NCI-H526 treated with DMSO at 0.1 percent for 48 hours (cell line): ENCODE results near the gene CHTF18.

Source experiments
- DNase-seq: peaks from one replicate; lab custom pipeline; 2025; lab: John Stamatoyannopoulos, UW

The CHTF18 gene

DNA sequence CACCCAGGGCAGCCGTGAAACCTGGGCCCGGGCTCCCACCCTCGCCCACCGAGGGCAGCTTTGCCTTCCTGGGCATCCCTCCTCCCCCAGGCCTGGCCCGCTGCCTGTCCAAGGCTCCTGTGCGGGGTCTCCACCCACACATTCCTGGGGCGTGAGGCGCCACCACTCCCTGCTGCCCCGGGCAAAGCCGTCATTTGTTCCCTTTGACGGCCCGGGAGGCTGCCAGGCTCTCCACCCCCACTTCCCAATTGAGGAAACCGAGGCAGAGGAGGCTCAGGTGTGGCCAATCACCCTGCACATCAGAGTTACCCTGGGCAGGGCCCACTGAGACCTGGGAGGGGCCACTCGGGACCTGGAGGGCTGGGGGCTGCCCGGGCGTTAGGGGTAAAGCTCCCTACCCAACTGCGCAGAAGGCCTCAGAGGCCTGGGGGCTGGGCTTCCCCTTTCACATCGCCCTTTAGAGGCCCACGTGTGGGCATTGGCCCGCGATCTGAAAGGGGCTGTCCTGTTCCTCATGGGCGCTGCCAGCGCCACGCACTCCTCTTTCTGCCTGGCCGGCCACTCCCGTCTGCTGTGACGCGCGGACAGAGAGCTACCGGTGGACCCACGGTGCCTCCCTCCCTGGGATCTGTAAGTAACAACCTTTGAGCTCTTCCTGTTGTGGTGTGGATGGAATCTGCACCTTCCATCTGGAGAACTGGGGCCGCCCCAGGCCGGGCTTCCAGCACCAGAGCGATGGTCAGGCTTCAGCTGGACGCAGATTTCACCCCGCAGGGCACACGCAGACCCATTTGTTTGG lies 27.7 kb upstream of the CHTF18 start, which contains the start of gene MSLN:
Gene MSLN, plus strand, starts transcription at position 190 of the 799 bp plus-strand sequence. CDS start 1,947 bp downstream, outside the sequence.
- no peak for DNase-seq

DNA sequence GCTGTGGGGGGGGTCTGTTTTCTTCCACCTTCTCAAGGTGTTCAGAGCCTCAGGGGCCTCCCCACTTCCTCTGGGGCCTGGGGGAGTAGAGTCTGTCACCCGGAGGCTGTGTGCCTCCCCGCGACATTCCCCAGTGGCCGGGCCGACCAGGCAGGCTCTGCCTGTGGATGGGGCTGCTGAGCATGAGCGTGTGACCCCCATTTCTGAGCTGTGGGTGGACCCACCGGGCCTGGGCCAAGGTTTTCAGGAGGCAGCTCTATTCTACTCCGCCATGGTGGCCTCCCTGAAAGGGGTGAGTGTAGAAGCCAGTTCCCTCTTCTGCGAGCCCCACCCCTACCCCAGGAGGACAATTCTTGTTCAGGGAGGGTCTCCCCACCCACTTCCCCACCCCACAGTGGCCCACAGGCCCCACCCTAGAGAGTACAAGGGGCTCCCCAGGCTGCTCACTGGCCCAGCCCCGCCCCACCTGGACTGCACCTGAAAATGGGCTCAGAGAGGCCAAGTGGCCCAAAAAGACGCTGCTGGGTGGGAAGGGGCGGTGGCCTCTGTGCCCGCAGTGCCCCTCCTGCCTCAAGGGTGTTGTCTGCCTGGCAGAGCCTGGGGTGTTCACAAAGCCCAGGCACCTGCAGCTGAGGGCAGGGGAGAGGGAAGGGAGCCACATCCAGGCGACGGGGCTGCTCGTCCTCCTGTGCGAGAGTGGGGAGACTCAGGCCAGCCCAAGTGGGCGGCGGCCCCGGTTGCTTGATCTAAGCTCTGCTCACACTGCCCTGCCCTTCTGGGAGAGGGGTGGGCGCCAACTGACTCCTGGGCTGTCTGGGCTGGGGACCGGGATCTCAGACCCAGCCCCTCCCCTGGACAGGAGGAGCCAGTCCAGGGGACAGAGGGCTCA lies 26.6 kb upstream of the CHTF18 start:
- DNase-seq = no peak

DNA sequence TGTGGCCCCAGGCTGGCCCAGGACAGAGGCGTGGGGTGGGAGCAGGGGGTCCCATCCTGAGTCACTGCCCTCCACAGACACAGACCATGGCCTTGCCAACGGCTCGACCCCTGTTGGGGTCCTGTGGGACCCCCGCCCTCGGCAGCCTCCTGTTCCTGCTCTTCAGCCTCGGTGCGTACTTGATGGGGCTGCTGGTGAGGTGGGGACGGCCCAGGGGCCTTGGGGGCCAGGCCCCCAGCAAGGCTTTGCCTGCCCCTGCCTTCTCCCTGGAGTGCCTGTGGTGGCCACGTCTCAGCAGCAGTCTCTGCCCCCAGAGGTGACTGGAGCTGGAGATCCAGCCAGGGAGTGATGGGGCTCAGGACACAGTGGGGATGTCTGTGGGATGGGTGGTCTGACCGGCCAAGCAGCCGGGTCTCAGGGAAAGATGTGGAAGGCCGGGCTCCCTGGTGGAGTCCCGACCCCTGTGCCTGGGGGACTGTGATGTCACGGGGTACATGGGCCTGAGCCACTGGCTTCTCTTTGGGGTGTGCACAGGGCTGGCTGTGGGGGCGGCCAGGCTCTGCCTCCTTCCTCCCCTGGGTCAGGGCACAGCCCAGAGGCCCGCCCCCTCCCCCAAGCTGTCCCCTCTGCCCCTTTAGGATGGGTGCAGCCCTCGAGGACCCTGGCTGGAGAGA lies 25.7 kb upstream of the CHTF18 start:
- no peak for DNase-seq

DNA sequence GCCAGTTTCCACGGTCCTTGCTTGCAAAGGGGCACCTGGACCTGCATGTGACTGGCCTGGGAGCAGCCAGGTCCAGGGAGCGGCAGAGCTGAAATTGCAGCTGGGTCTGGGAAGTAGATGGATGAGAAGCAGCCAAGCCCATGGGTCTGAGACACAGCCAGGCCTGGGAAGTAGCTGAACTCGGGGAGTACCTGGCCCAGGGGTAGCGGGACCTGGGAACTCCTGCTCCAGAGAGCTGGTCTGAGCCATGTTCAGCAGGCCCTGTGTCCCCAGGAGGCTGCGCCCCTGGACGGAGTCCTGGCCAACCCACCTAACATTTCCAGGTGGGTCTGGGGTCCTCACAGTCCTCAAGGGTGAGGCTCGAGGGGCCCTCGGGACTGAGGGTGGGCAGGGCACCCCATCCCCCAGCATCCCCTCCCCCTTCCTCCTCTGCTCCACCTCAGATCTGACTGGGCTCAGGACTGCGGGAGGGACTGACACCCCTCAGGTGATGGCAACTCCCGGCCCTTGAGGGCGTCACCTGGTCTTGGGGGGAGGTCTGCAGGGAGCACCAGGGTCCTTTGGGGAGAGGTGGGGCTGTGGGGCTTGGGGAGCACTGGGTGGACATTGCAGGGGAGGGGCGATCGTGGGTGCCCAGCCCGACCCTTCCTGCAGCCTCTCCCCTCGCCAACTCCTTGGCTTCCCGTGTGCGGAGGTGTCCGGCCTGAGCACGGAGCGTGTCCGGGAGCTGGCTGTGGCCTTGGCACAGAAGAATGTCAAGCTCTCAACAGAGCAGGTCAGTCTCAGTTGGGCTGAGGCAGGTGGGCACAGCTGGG lies 24.8 kb upstream of the CHTF18 start:
- no peak for DNase-seq

DNA sequence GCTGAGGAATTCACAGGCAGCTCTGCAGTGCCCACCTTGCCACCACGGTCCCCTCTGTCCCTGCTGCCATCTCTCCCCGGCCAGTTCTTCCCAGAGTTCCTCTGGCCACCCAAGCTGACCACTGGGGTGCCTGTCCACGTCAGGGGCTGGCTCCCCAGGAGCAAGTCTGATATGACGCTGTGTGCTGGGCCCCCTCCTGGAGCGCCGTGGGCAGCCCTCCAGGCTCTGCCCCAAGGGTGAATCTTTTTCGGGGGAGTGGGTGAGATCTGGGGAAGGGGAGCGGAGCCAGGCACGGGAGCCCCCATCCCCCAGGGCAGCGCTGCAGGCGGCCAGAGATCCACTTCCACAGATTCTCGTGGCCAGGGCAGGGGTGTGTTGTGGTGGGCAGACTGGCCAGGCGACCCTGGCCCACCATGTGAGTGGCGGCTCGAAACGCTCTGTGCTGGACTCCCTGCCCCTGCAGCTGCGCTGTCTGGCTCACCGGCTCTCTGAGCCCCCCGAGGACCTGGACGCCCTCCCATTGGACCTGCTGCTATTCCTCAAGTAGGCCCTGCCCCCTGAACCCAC lies 24.2 kb upstream of the CHTF18 start:
- DNase-seq = no peak

DNA sequence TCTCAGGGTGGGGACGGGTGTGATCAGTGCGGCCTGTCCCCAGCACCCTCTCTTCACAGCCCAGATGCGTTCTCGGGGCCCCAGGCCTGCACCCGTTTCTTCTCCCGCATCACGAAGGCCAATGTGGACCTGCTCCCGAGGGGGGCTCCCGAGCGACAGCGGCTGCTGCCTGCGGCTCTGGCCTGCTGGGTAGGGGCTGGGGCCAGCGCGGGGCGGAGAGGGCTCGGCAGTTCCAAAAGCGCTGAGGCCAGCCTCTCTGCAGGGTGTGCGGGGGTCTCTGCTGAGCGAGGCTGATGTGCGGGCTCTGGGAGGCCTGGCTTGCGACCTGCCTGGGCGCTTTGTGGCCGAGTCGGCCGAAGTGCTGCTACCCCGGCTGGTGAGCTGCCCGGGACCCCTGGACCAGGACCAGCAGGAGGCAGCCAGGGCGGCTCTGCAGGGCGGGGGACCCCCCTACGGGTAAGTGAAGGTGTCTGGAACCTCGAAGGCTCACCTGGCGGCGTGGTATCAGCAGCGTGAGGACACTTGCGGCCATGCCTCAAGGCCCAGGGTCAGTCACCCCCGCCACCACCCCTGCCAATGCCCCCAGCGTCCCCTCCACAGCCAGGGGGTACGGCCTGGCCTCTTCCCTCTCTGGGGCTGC lies 23.5 kb upstream of the CHTF18 start:
- no peak for DNase-seq

DNA sequence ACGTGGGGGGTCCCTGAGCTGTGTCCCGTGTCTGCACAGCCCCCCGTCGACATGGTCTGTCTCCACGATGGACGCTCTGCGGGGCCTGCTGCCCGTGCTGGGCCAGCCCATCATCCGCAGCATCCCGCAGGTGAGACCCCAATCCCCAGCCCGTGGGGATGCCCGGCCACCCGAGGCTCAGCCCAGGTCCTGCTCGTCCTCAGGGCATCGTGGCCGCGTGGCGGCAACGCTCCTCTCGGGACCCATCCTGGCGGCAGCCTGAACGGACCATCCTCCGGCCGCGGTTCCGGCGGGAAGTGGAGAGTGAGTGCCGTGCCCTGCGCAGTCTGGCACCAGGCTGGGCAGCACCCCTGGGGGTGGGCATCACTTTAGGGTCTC lies 22.9 kb upstream of the CHTF18 start:
- no peak for DNase-seq

DNA sequence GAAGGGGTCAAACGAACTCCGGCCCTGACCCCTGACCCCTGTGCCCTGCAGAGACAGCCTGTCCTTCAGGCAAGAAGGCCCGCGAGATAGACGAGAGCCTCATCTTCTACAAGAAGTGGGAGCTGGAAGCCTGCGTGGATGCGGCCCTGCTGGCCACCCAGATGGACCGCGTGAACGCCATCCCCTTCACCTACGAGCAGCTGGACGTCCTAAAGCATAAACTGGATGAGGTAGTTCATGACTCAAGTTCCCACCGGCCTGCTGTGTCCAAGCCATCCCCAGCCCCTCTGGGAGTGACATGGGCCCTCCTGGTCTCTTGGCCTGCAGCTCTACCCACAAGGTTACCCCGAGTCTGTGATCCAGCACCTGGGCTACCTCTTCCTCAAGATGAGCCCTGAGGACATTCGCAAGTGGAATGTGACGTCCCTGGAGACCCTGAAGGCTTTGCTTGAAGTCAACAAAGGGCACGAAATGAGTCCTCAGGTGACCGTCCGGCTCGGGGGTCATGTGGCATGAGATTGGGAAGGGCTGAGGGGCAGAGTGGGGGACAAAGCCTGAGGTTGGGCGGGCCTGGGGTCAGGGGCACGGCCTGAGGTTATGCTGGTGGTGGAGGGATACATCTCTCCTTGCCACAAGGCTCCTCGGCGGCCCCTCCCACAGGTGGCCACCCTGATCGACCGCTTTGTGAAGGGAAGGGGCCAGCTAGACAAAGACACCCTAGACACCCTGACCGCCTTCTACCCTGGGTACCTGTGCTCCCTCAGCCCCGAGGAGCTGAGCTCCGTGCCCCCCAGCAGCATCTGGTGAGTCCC lies 22.2 kb upstream of the CHTF18 start:
- no peak for DNase-seq

DNA sequence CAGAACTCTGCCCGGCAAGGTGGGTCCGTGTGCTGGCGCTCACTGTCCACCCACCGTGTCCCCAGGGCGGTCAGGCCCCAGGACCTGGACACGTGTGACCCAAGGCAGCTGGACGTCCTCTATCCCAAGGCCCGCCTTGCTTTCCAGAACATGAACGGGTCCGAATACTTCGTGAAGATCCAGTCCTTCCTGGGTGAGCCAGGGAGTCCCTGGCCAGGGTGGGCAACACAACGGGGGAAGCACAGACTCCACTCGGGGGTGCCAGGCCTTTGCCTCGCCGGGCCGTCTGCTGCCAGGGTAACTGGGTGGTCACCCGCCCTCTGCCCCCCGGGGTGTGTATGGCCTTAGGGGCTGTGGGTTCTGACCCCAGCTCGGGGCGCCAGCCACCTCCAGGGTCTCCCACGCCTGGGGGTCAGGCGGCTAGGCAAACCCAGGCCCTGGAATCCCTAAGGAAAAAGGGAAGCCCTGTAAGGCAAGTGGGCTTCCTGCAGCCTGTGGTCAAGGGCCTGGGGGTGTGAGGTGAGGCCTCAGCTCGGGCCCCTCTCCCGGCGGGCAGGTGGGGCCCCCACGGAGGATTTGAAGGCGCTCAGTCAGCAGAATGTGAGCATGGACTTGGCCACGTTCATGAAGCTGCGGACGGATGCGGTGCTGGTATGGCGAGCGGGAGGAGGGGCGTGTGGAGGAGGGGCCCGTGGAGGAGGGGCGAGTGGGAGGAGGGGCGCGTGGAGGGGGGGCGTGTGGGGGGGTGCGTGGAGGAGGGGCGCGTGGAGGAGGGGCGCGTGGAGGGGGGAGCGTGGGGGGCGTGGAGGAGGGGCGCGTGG lies 21.4 kb upstream of the CHTF18 start:
- no peak for DNase-seq

DNA sequence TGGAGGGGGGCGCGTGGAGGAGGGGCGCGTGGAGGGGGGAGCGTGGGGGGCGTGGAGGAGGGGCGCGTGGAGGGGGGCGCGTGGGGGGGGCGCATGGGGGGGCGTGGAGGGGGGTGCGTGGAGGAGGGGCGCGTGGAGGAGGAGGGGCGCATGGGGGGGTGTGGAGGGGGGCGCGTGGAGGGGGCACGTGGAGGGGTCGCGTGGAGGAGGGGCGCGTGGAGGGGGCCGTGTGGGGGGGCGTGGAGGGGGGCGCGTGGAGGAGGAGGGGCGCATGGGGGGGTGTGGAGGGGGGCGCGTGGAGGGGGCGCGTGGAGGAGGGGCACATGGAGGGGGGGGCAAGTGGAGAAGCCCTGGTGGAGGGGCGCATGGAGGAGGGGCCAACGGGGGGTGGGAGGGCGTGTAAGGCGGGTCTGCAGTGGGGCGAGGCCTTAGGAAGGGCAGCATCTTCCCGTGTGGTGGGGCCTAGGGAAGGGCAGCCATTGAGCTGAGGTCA lies 20.6 kb upstream of the CHTF18 start:
- no peak for DNase-seq

DNA sequence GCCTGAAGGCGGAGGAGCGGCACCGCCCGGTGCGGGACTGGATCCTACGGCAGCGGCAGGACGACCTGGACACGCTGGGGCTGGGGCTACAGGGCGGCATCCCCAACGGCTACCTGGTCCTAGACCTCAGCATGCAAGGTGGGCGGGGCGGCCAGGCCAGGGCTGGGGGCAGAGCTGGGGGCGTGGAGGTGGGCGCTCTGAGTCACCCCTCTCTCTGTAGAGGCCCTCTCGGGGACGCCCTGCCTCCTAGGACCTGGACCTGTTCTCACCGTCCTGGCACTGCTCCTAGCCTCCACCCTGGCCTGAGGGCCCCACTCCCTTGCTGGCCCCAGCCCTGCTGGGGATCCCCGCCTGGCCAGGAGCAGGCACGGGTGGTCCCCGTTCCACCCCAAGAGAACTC lies 20.0 kb upstream of the CHTF18 start:
- no peak for DNase-seq

DNA sequence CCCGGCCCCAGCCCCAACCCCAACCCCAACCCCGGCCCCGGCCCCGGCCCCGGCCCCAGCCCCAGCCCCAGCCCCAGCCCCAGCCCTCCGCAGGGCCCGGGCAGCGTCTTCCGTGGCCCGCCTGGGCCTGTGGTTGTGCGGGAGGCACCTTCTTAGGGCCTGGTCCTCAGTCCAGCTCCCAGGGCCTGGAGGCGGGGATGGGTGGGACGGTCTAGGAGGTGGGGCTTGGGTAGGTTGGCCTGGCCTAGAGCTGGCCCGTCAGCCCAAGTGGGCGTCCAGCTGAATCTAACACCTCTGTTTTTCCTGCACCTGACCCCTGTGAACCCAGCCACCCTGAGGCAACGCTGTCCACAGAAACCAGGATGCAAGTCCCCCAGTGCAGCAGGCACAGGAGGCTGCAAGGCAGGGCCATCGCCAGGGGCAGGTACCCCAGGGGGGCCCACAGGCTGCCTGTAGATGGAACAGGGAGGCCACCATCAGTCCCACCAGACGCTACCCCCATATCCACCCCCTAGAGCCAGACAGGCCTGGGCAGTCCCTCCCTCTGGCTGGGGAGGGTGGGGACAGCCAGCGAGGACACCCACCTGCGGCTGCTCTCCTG lies 19.1 kb upstream of the CHTF18 start:
- DNase-seq = no peak

DNA sequence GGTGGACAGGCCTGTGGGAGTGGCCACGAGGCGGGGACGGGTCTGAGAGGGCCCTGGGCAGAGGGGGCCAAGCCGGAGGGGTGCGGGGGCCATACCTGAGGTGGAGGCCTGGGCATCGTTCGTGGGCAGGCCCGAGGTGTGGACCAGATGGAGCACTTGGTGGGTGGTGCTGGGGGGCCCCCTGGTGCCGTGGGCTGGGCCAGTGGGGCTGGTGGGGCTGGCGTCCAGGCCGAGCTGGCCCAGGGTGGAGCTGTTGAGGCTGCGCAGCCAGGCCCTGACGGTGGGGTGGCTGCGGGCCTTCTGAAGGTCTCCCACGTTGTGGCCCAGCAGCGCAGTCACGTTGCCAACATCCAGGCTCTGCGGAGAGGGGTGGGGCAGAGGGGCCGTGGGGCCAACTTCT lies 18.5 kb upstream of the CHTF18 start:
- DNase-seq = no peak

DNA sequence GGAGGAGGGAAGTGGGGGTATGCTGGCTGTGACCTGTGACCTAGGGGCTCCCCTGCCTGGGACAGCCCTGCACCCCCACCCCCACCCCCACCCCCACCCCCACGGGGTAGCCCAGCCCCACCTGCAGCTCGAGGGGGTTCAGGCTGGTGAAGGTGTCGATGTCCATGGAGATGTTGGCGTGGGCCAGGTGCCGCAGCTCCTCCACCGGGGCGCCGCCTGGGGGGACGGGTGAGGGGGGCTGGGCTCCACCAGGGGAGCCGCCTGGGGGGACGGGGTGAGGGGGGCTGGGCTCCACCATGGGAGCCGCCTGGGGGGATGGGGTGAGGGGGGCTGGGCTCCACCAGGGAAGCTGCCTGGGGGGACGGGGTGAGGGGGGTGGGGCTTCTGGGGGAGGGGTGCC lies 18.0 kb upstream of the CHTF18 start:
- DNase-seq = no peak

DNA sequence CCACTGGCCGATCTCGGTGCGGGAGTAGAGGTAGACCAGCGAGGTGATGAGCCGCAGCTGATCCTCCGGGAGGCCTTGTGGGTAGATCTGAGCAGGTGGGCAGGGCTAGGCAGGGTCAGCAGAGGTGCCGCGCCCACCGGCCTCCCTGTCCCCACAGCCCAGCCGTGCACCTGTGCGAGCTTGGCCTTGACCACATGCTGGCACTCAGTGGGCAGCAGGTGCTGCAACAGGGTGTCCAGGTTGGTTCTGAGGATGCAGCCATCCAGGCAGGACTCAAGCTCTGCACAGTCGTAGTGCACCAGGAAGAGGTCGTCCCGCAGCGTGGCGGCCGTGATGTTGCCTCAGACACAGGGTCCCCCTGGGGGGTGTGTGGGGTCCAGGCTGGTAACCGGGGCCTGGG lies 15.5 kb upstream of the CHTF18 start:
- no peak for DNase-seq

DNA sequence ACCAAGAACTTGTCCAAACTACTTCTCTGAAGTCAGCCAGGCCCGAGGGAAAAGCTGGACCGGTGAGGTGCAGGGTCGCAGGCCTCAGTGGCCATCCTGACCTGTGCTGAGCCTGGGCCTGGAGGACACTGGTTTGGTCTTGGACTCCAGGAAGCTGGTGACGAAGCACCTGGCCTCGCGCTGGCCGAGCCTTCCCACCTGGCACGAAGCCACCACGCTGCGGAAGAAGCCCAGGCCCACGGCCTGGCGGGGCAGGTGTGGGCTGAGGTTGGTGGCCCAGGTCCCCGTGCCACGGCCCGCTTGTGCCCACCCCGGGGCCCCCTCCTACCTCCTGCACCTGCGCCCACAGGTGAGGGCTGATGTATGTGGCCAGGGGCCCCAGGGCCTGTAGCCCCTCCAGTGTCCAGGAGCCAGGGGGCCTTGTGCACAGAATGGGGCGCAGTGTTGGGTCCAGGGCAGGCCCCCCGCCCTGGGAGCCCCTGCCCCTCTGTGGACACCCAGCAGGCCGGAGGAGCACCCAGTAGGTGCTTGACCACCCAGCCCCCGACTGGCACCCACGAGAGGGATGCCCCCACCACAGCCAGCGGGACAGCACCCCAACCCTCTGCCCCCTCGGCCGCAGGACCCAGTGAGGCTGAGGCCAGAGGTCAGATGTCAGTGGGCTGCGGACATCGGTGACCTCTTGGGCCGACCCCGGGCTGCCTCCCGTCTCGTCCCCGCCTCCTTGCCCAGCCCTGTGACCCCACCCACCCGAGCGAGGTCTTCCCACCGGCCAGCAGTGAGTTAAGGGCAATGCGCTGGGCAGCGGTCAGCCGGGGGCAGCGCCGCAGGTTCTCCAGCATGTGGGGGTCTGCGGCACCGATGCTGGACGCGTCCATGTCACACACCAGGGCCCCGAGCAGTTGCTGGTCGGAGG lies 14.1 kb upstream of the CHTF18 start:
- DNase-seq = no peak

DNA sequence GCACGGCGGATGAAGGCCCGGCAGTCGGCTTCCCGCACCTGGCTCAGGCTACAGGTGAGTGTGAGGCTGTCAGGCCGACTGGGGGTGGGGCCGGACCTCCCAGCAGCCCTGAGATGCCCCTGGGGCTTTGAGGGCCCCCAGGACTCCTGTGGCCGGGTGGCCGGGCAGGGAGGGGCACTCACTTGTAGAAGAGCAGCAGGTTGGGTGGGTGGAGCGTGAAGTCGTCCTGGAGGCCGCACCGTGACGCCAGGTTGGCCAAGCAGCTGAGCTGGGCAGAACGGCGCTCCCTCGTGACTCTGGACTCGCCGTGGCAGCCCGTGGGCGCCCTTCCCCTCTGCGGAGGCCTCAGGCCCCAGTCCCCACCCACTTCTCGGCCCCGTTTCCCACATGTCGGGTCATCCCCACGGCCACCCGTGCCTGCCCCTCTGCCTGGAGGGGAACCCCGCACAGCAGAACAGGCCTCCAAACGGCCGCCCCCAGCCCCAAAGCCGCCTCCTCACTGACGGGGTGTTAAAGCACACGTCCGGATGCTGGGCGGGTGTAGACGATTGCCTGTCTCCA lies 13.1 kb upstream of the CHTF18 start:
- no peak for DNase-seq
